BJ (cell line): ENCODE results near the gene NXPE3. TPM values are rescaled to one million over a fixed set of nuclear protein-coding genes. Genes with fewer than 3 reads are reported as not detected.

ENCODE experiments used
- CTCF ChIA-PET: fragments of 350-600 bp; formaldehyde crosslinking; extraction: SDS; loops from one replicate; lab custom pipeline; 2021; ENCODE audit warnings: antibody characterized with exemption, inconsistent platforms; lab: Yijun Ruan, JAX
- POLR2A ChIA-PET: fragments of 300-600 bp; sonication (Branson Sonifier 250); formaldehyde crosslinking; extraction: SDS; loops from one replicate; lab custom pipeline; 2021; ENCODE audit warnings: antibody characterized with exemption; lab: Charles Lee
- DNase-seq: peaks from one replicate; pipeline ENCODE4 v3.0.0-alpha.2; 2011; ENCODE audit warnings: low read depth
- H3K27me3 ChIP-seq: 2 replicates; pipeline ENCODE4 v1.6.0; 2011; ENCODE audit warnings: low read length; ENCODE audit not compliant: control insufficient read depth, insufficient read depth
- H3K36me3 ChIP-seq: 2 replicates; pipeline ENCODE4 v1.5.1; 2011; ENCODE audit warnings: low read length; ENCODE audit not compliant: control insufficient read depth, insufficient read depth
- H3K4me3 ChIP-seq: 2 replicates; pipeline ENCODE4 v1.5.1; 2011; ENCODE audit warnings: low read depth, mild to moderate bottlenecking, control low read depth, low read length
- CTCF ChIP-seq: IDR thresholded peaks from 2 replicates; pipeline ENCODE4 v1.5.1; 2011; ENCODE audit warnings: low read depth, mild to moderate bottlenecking, control low read depth, inconsistent platforms, low read length, moderate library complexity; ENCODE audit not compliant: insufficient read depth
- polyA plus RNA-seq: library from polyadenylated mRNA; depleted of rRNA; stranded (reverse); fragments of >200 nt; gene quantifications from 2 replicates; pipeline ENCODE4 v1.2.3, GENCODE V29; 2011

The NXPE3 gene
- polyA plus RNA-seq, 1 experiment, result 30.3 TPM

DNA sequence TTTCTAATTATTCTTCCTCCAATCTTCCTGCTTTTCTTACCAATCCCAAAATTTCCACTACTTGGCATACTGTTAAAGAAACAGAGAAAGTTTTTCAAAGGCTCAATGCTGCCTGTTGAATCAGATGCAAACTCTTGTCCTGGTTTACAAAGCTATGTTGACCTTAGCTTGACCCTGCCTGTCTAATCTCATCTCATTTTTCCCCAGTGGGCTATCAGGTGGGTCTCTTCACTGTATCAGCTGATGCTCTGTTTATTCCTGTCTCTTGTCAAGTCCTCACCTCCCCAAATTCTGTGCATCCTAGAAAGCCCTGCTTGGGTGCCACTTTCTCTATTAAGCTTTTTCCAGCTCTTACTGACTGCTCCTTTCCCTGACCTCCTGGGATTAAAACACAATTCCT lies 88.5 kb downstream of the NXPE3 start:
- POLR2A ChIA-PET, result no interaction called here
- TF ChIP-seq CTCF, result no peak
- Histone ChIP-seq H3K36me3 (no peaks in the 10 kb centered on the region), H3K4me3 (no peak overlapping the region), H3K27me3 (no peaks in the 10 kb centered on the region)
- CTCF ChIA-PET, result interaction anchor here (0.7 to 1.9 kb wide), 3 partner anchors 9 to 358 kb away, joined by 4 to 6 read pairs (median 5); no protein-coding TSS in a partner anchor
- no peak for DNase-seq

- Histone ChIP-seq H3K27me3 (no peaks in the 10 kb centered on the region), H3K36me3 (no peaks in the 10 kb centered on the region), H3K4me3 (no peak overlapping the region)
- ChIA-PET POLR2A (no interaction called here), CTCF (interaction anchor here (0.7 to 1.9 kb wide), 3 partner anchors 10 to 357 kb away, joined by 4 to 6 read pairs (median 5); no protein-coding TSS in a partner anchor)
- no peak for TF ChIP-seq CTCF
- no peak for DNase-seq
These were observed 89.0 kb downstream of the NXPE3 start for GRCh38 chr3:101867996-101868395.

DNA sequence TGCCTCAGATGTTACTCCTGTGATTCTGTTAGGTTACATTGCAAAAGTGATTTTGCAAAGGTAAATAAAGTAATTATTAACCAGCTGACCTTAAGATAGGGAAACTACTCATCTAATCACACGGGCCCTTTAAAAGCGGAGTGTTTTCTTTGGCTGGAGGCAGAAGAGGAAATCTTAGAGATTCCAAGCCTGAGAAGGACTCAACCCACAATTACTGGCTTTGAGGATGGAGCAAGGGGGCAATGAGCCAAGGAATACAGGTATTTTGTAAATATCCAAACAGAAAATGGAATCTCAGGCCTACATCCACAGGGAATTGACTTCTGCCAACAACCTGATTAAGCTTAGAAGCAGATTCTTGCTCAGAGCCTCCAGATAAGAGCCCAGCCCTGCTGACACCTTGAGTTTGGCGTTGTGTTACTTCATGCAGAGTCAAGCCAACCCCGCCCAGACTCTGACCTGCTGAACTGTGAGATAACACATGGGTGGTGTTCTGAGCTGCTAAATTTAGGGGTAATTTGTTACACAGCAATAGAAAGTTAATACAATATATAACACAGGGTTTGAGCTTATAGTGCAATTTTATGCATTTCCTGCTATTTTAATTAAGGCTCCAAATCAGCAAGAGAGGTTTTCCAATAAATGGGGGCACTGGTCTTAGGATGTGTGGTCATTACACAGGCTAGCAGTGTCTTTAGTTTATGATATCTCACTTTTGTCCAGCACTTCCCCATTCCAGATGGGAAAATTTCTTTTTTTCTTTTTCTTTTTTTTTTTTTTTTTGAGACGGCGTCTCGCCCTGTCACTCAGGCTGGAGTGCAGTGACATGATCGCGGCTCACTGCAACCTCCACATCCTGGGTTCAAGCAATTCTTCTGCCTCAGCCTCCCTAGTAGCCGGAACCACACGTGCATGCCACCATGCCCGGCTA lies 89.8 kb downstream of the NXPE3 start:
- no peak for DNase-seq
- CTCF ChIA-PET, result interaction anchor here (1.9 kb wide), 1 partner anchor 357 kb away, joined by 5 read pairs; no protein-coding TSS in a partner anchor
- TF ChIP-seq CTCF, result no peak
- H3K36me3 ChIP-seq, result no peaks in the 10 kb centered on the region
- POLR2A ChIA-PET, result no interaction called here
- H3K4me3 ChIP-seq, result no peak overlapping the region
- no peaks in the 10 kb centered on the region for H3K27me3 ChIP-seq

DNA sequence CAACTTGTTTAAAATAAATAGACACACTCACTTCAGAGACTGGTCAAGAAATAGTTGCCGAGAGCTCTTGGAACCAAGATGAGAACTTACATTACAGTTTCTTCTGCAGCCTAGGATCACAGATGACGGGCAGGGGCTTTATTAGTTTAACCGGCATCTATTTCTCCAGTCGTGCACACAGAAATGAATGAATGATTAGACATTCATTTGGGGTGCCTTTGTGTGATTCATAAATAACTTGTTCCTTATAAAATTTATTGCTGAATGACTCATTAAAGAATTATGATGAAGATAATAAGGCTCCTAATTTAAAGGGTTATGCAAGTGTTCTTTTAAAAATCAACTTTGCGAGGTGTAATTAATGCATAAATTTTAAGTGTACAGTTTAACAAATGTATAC lies 91.1 kb downstream of the NXPE3 start:
- Histone ChIP-seq H3K4me3 (no peak overlapping the region), H3K27me3 (no peaks in the 10 kb centered on the region), H3K36me3 (no peaks in the 10 kb centered on the region)
- POLR2A ChIA-PET, result no interaction called here
- CTCF ChIA-PET, result interaction anchor here (2.1 kb wide), 1 partner anchor 12 kb away, joined by 6 read pairs; no protein-coding TSS in a partner anchor
- no peak for TF ChIP-seq CTCF
- no peak for DNase-seq

- TF ChIP-seq CTCF, result no peak
- POLR2A ChIA-PET, result no interaction called here
- Histone ChIP-seq H3K27me3 (no peaks in the 10 kb centered on the region), H3K36me3 (no peaks in the 10 kb centered on the region), H3K4me3 (no peak overlapping the region)
- DNase-seq, result no peak
- CTCF ChIA-PET, result no interaction called here
These were observed 94.6 kb downstream of the NXPE3 start for GRCh38 chr3:101873619-101874018.
